A549 (cell line): Measurements from ENCODE around the gene TM4SF5. TPM values are rescaled to one million over a fixed set of nuclear protein-coding genes. Genes with fewer than 3 reads are reported as not detected.
"Not testable (repeated sequence)": the region's sequence is repeated elsewhere in the genome, so short reads cannot be mapped to it uniquely, and the experiment has no call there.

Experiments used
- ATAC-seq, 2 experiments: fragments of 200-7000 bp in 1 of 2; fragments of >200 bp in 1 of 2; cut with Nextera tagmentation in 1 of 2; cut with Tn5 transposase in 1 of 2; 3 replicates each; pipeline versions ENCODE4 v1.8.0 to v1.9.1; 2018 to 2020; ENCODE audit warnings: mild to moderate bottlenecking in 1 of 2, moderate library complexity in 1 of 2
- CTCF ChIA-PET: fragments of 300-600 bp; sonication (Branson Sonifier 250); formaldehyde crosslinking; extraction: SDS; loops from one replicate; lab custom pipeline; 2021; ENCODE audit warnings: antibody characterized with exemption, inconsistent platforms; lab: Yijun Ruan, JAX
- POLR2A ChIA-PET: fragments of 350-600 bp; formaldehyde crosslinking; extraction: SDS; loops from one replicate; lab custom pipeline; 2021; ENCODE audit warnings: antibody characterized with exemption, inconsistent platforms; lab: Yijun Ruan, JAX
- DNase-seq, 2 experiments: peaks; one replicate each; pipeline versions ENCODE4 v3.0.0 to v3.0.0-alpha.2; 2011 to 2016; ENCODE audit warnings: low read depth in 1 of 2, low spot score in 1 of 2
- FAIRE-seq: peaks from 2 replicates; lab custom pipeline; 2011; peaks lifted over from hg19 to GRCh38; lab: Jason Lieb, UNC
- H3K27ac ChIP-seq, 2 experiments: fragments of >200 bp; sonication (Bioruptor Twin); formaldehyde crosslinking; 3 replicates each; pipeline ENCODE4 v1.5.1; 2016 to 2017
- H3K4me1 ChIP-seq: fragments of >200 bp; sonication (Bioruptor Twin); formaldehyde crosslinking; 3 replicates; pipeline ENCODE4 v1.6.1; 2016
- H3K4me2 ChIP-seq: fragments of >200 bp; sonication (Bioruptor Twin); formaldehyde crosslinking; 3 replicates; pipeline ENCODE4 v1.6.1; 2016
- H3K4me3 ChIP-seq: fragments of >200 bp; sonication (Bioruptor Twin); formaldehyde crosslinking; 3 replicates; pipeline ENCODE4 v1.5.1; 2016
- H3K9me3 ChIP-seq: fragments of >200 bp; sonication (Bioruptor Twin); formaldehyde crosslinking; 3 replicates; pipeline ENCODE4 v1.6.1; 2016
- E2F6 ChIP-seq: IDR thresholded peaks from 2 replicates; pipeline ENCODE4 v1.6.1; 2012; ENCODE audit warnings: low read depth, borderline replicate concordance
- MAX ChIP-seq: IDR thresholded peaks from 2 replicates; pipeline ENCODE4 v1.6.1; 2012
- RFX5 ChIP-seq: fragments of 450-650 bp; IDR thresholded peaks from 2 replicates; pipeline ENCODE4 v1.7.1; 2014; ENCODE audit warnings: antibody characterized with exemption, mild to moderate bottlenecking, moderate library complexity
- WGBS: methylation state at CpG from one replicate; pipeline ENCODE4 v1.1.6; 2017; ENCODE audit errors: missing lambda C conversion rate; 5-methylcytosine and 5-hydroxymethylcytosine counted together
- polyA plus RNA-seq, 4 experiments: library from polyadenylated mRNA; depleted of rRNA in 3 of 4; stranded (reverse); fragments of >200 nt; fragmentation: RNase III in 1 of 4; extraction: RNeasy Plus Mini Kit Qiagen cat#74134 plus additional on column Dnase treatment in 1 of 4; gene quantifications; 2 replicates in 3 of 4; 3 replicates in 1 of 4; pipeline ENCODE4 v1.2.3, GENCODE V29; 2011 to 2017

TM4SF5 gene
- polyA plus RNA-seq, 2 of the 4 experiments (the other 2 are of a cell fraction), result 0.68 to 0.80 TPM

- POLR2A ChIA-PET, result interaction anchor here (1.0 kb wide), 2 partner anchors 37 to 43 kb away, joined by 3 to 5 read pairs; partner anchors contain the start of gene PSMB6
- ATAC-seq, result peak in 1 of 2 experiments; percentile 42; a peak in 3 of 6 replicates
These were observed 61.1 kb downstream of the TM4SF5 start for GRCh38 chr17:4832829-4833177.

More at GRCh38 chr17:4832829-4833177, 61.1 kb downstream of the TM4SF5 start:
- not testable (repeated sequence) for H3K9me3 ChIP-seq, FAIRE-seq, DNase-seq
- CTCF ChIA-PET, result interaction anchor here (0.9 to 3.5 kb wide), 5 partner anchors 22 to 48 kb away, joined by 3 to 11 read pairs (median 7); partner anchors contain the start of gene GLTPD2
- peak overlapping the region; percentile 91 to 95 for H3K27ac ChIP-seq
- H3K4me1 ChIP-seq, result peaks cover 21% of the 10 kb centered on the region
- TF ChIP-seq E2F6 (0 out of 2 replicates have a peak, but pooled peaks have one; percentile 52), MAX (0 out of 2 replicates have a peak, but pooled peaks have one; percentile 32), RFX5 (peak; percentile 91)
- H3K4me2 ChIP-seq, result peak overlapping the region; percentile 93
- 1% methylated on average over 12 of the region's 17 CpGs for WGBS
- peak overlapping the region; percentile 85 for H3K4me3 ChIP-seq

Other genes starting within 250 kb of the TM4SF5 start
- 39.7 and 42.9 TPM in 2 replicates for gene MYBBP1A, start 216.5 kb upstream of the TM4SF5 start, polyA plus RNA-seq (2011; rRNA removed)
- gene MYBBP1A, start 216.5 kb upstream of the TM4SF5 start, polyA plus RNA-seq (2017; fragmentation: RNase III; extraction: RNeasy Plus Mini Kit Qiagen cat#74134 plus additional on column Dnase treatment), result 95.0 to 103 TPM (median 95.1 TPM) in 3 replicates
- not detected in 2 replicates for gene GGT6, start 211.3 kb upstream of the TM4SF5 start, polyA plus RNA-seq (2011; rRNA removed)
- gene GGT6, start 211.3 kb upstream of the TM4SF5 start, polyA plus RNA-seq (2017; fragmentation: RNase III; extraction: RNeasy Plus Mini Kit Qiagen cat#74134 plus additional on column Dnase treatment), result not detected in 3 replicates
- 0.05 and 0.07 TPM in 2 replicates for gene SMTNL2, start 187.4 kb upstream of the TM4SF5 start, polyA plus RNA-seq (2011; rRNA removed)
- 0.06 to 0.21 TPM (median 0.10 TPM) in 3 replicates for gene SMTNL2, start 187.4 kb upstream of the TM4SF5 start, polyA plus RNA-seq (2017; fragmentation: RNase III; extraction: RNeasy Plus Mini Kit Qiagen cat#74134 plus additional on column Dnase treatment)
- gene ALOX15, start 130.2 kb upstream of the TM4SF5 start, polyA plus RNA-seq (2011; rRNA removed), result 0.12 and 0.15 TPM in 2 replicates
- 0.08 to 0.12 TPM in 2 of 3 replicates, not detected in the other for gene ALOX15, start 130.2 kb upstream of the TM4SF5 start, polyA plus RNA-seq (2017; fragmentation: RNase III; extraction: RNeasy Plus Mini Kit Qiagen cat#74134 plus additional on column Dnase treatment)
- 30.2 and 35.5 TPM in 2 replicates for gene PELP1, start 67.7 kb upstream of the TM4SF5 start, polyA plus RNA-seq (2011; rRNA removed)
- gene PELP1, start 67.7 kb upstream of the TM4SF5 start, polyA plus RNA-seq (2017; fragmentation: RNase III; extraction: RNeasy Plus Mini Kit Qiagen cat#74134 plus additional on column Dnase treatment), result 52.5 to 60.0 TPM (median 56.1 TPM) in 3 replicates
- gene ARRB2, start 61.3 kb upstream of the TM4SF5 start, polyA plus RNA-seq (2011; rRNA removed), result 73.1 and 74.9 TPM in 2 replicates
- gene ARRB2, start 61.3 kb upstream of the TM4SF5 start, polyA plus RNA-seq (2017; fragmentation: RNase III; extraction: RNeasy Plus Mini Kit Qiagen cat#74134 plus additional on column Dnase treatment), result 61.0 to 68.2 TPM (median 67.8 TPM) in 3 replicates
- 57.2 and 74.0 TPM in 2 replicates for gene MED11, start 40.5 kb upstream of the TM4SF5 start, polyA plus RNA-seq (2011; rRNA removed)
- 52.6 to 62.5 TPM (median 58.1 TPM) in 3 replicates for gene MED11, start 40.5 kb upstream of the TM4SF5 start, polyA plus RNA-seq (2017; fragmentation: RNase III; extraction: RNeasy Plus Mini Kit Qiagen cat#74134 plus additional on column Dnase treatment)
- 0.15 and 0.16 TPM in 2 replicates for gene ZMYND15, start 32.1 kb upstream of the TM4SF5 start, polyA plus RNA-seq (2011; rRNA removed)
- 0.19 to 0.22 TPM (median 0.20 TPM) in 3 replicates for gene ZMYND15, start 32.1 kb upstream of the TM4SF5 start, polyA plus RNA-seq (2017; fragmentation: RNase III; extraction: RNeasy Plus Mini Kit Qiagen cat#74134 plus additional on column Dnase treatment)
- gene CXCL16, start 32.0 kb upstream of the TM4SF5 start, polyA plus RNA-seq (2011; rRNA removed), result 13.8 and 20.5 TPM in 2 replicates
- gene CXCL16, start 32.0 kb upstream of the TM4SF5 start, polyA plus RNA-seq (2017; fragmentation: RNase III; extraction: RNeasy Plus Mini Kit Qiagen cat#74134 plus additional on column Dnase treatment), result 9.1 to 11.2 TPM (median 10.1 TPM) in 3 replicates
- gene VMO1, start 14.5 kb downstream of the TM4SF5 start, polyA plus RNA-seq (2011; rRNA removed), result 0.50 and 0.58 TPM in 2 replicates
- 0.39 to 1.1 TPM (median 0.81 TPM) in 3 replicates for gene VMO1, start 14.5 kb downstream of the TM4SF5 start, polyA plus RNA-seq (2017; fragmentation: RNase III; extraction: RNeasy Plus Mini Kit Qiagen cat#74134 plus additional on column Dnase treatment)
- gene GLTPD2, start 17.1 kb downstream of the TM4SF5 start, polyA plus RNA-seq (2011; rRNA removed), result not detected in 2 replicates
- not detected in 3 replicates for gene GLTPD2, start 17.1 kb downstream of the TM4SF5 start, polyA plus RNA-seq (2017; fragmentation: RNase III; extraction: RNeasy Plus Mini Kit Qiagen cat#74134 plus additional on column Dnase treatment)
- gene PSMB6, start 24.3 kb downstream of the TM4SF5 start, polyA plus RNA-seq (2011; rRNA removed), result 376 and 414 TPM in 2 replicates
- 387 to 424 TPM (median 414 TPM) in 3 replicates for gene PSMB6, start 24.3 kb downstream of the TM4SF5 start, polyA plus RNA-seq (2017; fragmentation: RNase III; extraction: RNeasy Plus Mini Kit Qiagen cat#74134 plus additional on column Dnase treatment)
- gene PLD2, start 35.3 kb downstream of the TM4SF5 start, polyA plus RNA-seq (2011; rRNA removed), result 17.0 and 20.2 TPM in 2 replicates
- gene PLD2, start 35.3 kb downstream of the TM4SF5 start, polyA plus RNA-seq (2017; fragmentation: RNase III; extraction: RNeasy Plus Mini Kit Qiagen cat#74134 plus additional on column Dnase treatment), result 23.0 to 27.4 TPM (median 23.7 TPM) in 3 replicates
- gene MINK1, start 61.5 kb downstream of the TM4SF5 start, polyA plus RNA-seq (2011; rRNA removed), result 41.3 and 47.1 TPM in 2 replicates
- 65.2 to 73.1 TPM (median 66.9 TPM) in 3 replicates for gene MINK1, start 61.5 kb downstream of the TM4SF5 start, polyA plus RNA-seq (2017; fragmentation: RNase III; extraction: RNeasy Plus Mini Kit Qiagen cat#74134 plus additional on column Dnase treatment)
- gene C17orf107, start 127.7 kb downstream of the TM4SF5 start, polyA plus RNA-seq (2011; rRNA removed), result 0.11 and 0.13 TPM in 2 replicates
- 0.16 to 0.30 TPM (median 0.25 TPM) in 3 replicates for gene C17orf107, start 127.7 kb downstream of the TM4SF5 start, polyA plus RNA-seq (2017; fragmentation: RNase III; extraction: RNeasy Plus Mini Kit Qiagen cat#74134 plus additional on column Dnase treatment)
- gene CHRNE, start 131.2 kb downstream of the TM4SF5 start, polyA plus RNA-seq (2011; rRNA removed), result 0.07 and 0.10 TPM in 2 replicates
- gene CHRNE, start 131.2 kb downstream of the TM4SF5 start, polyA plus RNA-seq (2017; fragmentation: RNase III; extraction: RNeasy Plus Mini Kit Qiagen cat#74134 plus additional on column Dnase treatment), result 0.12 to 0.14 TPM (median 0.13 TPM) in 3 replicates
- gene GP1BA, start 160.4 kb downstream of the TM4SF5 start, polyA plus RNA-seq (2011; rRNA removed), result not detected in 2 replicates
- gene GP1BA, start 160.4 kb downstream of the TM4SF5 start, polyA plus RNA-seq (2017; fragmentation: RNase III; extraction: RNeasy Plus Mini Kit Qiagen cat#74134 plus additional on column Dnase treatment), result not detected in 3 replicates
- gene SLC25A11, start 168.2 kb downstream of the TM4SF5 start, polyA plus RNA-seq (2011; rRNA removed), result 60.2 and 64.4 TPM in 2 replicates
- 64.4 to 69.2 TPM (median 67.9 TPM) in 3 replicates for gene SLC25A11, start 168.2 kb downstream of the TM4SF5 start, polyA plus RNA-seq (2017; fragmentation: RNase III; extraction: RNeasy Plus Mini Kit Qiagen cat#74134 plus additional on column Dnase treatment)
- gene RNF167, start 168.4 kb downstream of the TM4SF5 start, polyA plus RNA-seq (2011; rRNA removed), result 98.7 and 110 TPM in 2 replicates
- 83.9 to 93.7 TPM (median 86.4 TPM) in 3 replicates for gene RNF167, start 168.4 kb downstream of the TM4SF5 start, polyA plus RNA-seq (2017; fragmentation: RNase III; extraction: RNeasy Plus Mini Kit Qiagen cat#74134 plus additional on column Dnase treatment)
- 1,417 and 1,732 TPM in 2 replicates for gene PFN1, start 176.6 kb downstream of the TM4SF5 start, polyA plus RNA-seq (2011; rRNA removed)
- gene PFN1, start 176.6 kb downstream of the TM4SF5 start, polyA plus RNA-seq (2017; fragmentation: RNase III; extraction: RNeasy Plus Mini Kit Qiagen cat#74134 plus additional on column Dnase treatment), result 3,195 to 3,341 TPM (median 3,230 TPM) in 3 replicates
- gene ENO3, start 179.2 kb downstream of the TM4SF5 start, polyA plus RNA-seq (2011; rRNA removed), result 52.5 and 53.5 TPM in 2 replicates
- 79.0 to 109 TPM (median 102 TPM) in 3 replicates for gene ENO3, start 179.2 kb downstream of the TM4SF5 start, polyA plus RNA-seq (2017; fragmentation: RNase III; extraction: RNeasy Plus Mini Kit Qiagen cat#74134 plus additional on column Dnase treatment)
- 72.6 and 94.9 TPM in 2 replicates for gene SPAG7, start 195.9 kb downstream of the TM4SF5 start, polyA plus RNA-seq (2011; rRNA removed)
- gene SPAG7, start 195.9 kb downstream of the TM4SF5 start, polyA plus RNA-seq (2017; fragmentation: RNase III; extraction: RNeasy Plus Mini Kit Qiagen cat#74134 plus additional on column Dnase treatment), result 101 to 102 TPM (median 102 TPM) in 3 replicates
- 12.4 and 17.7 TPM in 2 replicates for gene CAMTA2, start 215.8 kb downstream of the TM4SF5 start, polyA plus RNA-seq (2011; rRNA removed)
- gene CAMTA2, start 215.8 kb downstream of the TM4SF5 start, polyA plus RNA-seq (2017; fragmentation: RNase III; extraction: RNeasy Plus Mini Kit Qiagen cat#74134 plus additional on column Dnase treatment), result 30.1 to 33.8 TPM (median 30.3 TPM) in 3 replicates
- 0.66 and 0.86 TPM in 2 replicates for gene INCA1, start 225.6 kb downstream of the TM4SF5 start, polyA plus RNA-seq (2011; rRNA removed)
- gene INCA1, start 225.6 kb downstream of the TM4SF5 start, polyA plus RNA-seq (2017; fragmentation: RNase III; extraction: RNeasy Plus Mini Kit Qiagen cat#74134 plus additional on column Dnase treatment), result 1.1 to 1.3 TPM (median 1.1 TPM) in 3 replicates
- 42.0 and 48.4 TPM in 2 replicates for gene KIF1C, start 226.1 kb downstream of the TM4SF5 start, polyA plus RNA-seq (2011; rRNA removed)
- gene KIF1C, start 226.1 kb downstream of the TM4SF5 start, polyA plus RNA-seq (2017; fragmentation: RNase III; extraction: RNeasy Plus Mini Kit Qiagen cat#74134 plus additional on column Dnase treatment), result 74.0 to 77.4 TPM (median 76.5 TPM) in 3 replicates